ENCODE data around the gene EDEM3. TPM values are rescaled to one million over a fixed set of nuclear protein-coding genes. Genes with fewer than 3 reads are reported as not detected.

The EDEM3 gene
- total and polyA plus RNA-seq, 9 of the 15 experiments (the other 6 are each of a cell fraction or from before 2014, with no cell fraction given): 15.8 to 46.6 (median 28.0) TPM

GRCh38 chr1:184745929-184746638 lies 8.6 kb downstream of the EDEM3 start (continued):
- peak; percentile 73 for TF ChIP-seq MEIS2 (IDR thresholded peaks at IDR 0.05; ENCODE audit: partially characterized antibody)
- no peak for TF ChIP-seq RBM25 (IDR thresholded peaks at IDR 0.05; ENCODE audit: low read depth, low read length, severe bottlenecking)
- TF ChIP-seq TCF7 (IDR thresholded peaks at IDR 0.05; ENCODE audit: borderline replicate concordance): no peak
- TF ChIP-seq DDX20 (tag; IDR thresholded peaks at IDR 0.05; ENCODE audit: low read depth): peak; percentile 15; the same call in 1 of the 2 replicates
- no peak for TF ChIP-seq KDM4B (IDR thresholded peaks at IDR 0.05; ENCODE audit: borderline replicate concordance in 2 of 2, low read depth in 1 of 2)
- no peak for TF ChIP-seq ZNF263 (CRISPR knock-in tag; IDR thresholded peaks at IDR 0.05; ENCODE audit: borderline replicate concordance)
- TF ChIP-seq, protein P1, sequence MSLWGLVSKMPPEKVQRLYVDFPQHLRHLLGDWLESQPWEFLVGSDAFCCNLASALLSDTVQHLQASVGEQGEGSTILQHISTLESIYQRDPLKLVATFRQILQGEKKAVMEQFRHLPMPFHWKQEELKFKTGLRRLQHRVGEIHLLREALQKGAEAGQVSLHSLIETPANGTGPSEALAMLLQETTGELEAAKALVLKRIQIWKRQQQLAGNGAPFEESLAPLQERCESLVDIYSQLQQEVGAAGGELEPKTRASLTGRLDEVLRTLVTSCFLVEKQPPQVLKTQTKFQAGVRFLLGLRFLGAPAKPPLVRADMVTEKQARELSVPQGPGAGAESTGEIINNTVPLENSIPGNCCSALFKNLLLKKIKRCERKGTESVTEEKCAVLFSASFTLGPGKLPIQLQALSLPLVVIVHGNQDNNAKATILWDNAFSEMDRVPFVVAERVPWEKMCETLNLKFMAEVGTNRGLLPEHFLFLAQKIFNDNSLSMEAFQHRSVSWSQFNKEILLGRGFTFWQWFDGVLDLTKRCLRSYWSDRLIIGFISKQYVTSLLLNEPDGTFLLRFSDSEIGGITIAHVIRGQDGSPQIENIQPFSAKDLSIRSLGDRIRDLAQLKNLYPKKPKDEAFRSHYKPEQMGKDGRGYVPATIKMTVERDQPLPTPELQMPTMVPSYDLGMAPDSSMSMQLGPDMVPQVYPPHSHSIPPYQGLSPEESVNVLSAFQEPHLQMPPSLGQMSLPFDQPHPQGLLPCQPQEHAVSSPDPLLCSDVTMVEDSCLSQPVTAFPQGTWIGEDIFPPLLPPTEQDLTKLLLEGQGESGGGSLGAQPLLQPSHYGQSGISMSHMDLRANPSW (CRISPR knock-in tag; IDR thresholded peaks at IDR 0.05): no peak
- no peak for TF ChIP-seq ZNF75A (CRISPR knock-in tag; IDR thresholded peaks at IDR 0.05)
- TF ChIP-seq, protein P2, sequence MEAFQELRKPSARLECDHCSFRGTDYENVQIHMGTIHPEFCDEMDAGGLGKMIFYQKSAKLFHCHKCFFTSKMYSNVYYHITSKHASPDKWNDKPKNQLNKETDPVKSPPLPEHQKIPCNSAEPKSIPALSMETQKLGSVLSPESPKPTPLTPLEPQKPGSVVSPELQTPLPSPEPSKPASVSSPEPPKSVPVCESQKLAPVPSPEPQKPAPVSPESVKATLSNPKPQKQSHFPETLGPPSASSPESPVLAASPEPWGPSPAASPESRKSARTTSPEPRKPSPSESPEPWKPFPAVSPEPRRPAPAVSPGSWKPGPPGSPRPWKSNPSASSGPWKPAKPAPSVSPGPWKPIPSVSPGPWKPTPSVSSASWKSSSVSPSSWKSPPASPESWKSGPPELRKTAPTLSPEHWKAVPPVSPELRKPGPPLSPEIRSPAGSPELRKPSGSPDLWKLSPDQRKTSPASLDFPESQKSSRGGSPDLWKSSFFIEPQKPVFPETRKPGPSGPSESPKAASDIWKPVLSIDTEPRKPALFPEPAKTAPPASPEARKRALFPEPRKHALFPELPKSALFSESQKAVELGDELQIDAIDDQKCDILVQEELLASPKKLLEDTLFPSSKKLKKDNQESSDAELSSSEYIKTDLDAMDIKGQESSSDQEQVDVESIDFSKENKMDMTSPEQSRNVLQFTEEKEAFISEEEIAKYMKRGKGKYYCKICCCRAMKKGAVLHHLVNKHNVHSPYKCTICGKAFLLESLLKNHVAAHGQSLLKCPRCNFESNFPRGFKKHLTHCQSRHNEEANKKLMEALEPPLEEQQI (IDR thresholded peaks at IDR 0.05): no peak; the same call in 1 of the 2 replicates
- TF ChIP-seq ARNT (IDR thresholded peaks at IDR 0.05): no peak
- TF ChIP-seq E2F3 (CRISPR knock-in tag; IDR thresholded peaks at IDR 0.05): no peak
- TF ChIP-seq ZNF830 (CRISPR knock-in tag; IDR thresholded peaks at IDR 0.05): no peak
- TF ChIP-seq, protein P3, sequence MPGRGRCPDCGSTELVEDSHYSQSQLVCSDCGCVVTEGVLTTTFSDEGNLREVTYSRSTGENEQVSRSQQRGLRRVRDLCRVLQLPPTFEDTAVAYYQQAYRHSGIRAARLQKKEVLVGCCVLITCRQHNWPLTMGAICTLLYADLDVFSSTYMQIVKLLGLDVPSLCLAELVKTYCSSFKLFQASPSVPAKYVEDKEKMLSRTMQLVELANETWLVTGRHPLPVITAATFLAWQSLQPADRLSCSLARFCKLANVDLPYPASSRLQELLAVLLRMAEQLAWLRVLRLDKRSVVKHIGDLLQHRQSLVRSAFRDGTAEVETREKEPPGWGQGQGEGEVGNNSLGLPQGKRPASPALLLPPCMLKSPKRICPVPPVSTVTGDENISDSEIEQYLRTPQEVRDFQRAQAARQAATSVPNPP (IDR thresholded peaks at IDR 0.05; ENCODE audit: borderline replicate concordance, insufficient read depth, insufficient read length): no peak
- TF ChIP-seq MTF1 (CRISPR knock-in tag; IDR thresholded peaks at IDR 0.05; ENCODE audit: borderline replicate concordance): no peak
- no peak for TF ChIP-seq ELF1 (tag; IDR thresholded peaks at IDR 0.05)
- TF ChIP-seq ZNF175 (CRISPR knock-in tag; IDR thresholded peaks at IDR 0.05; ENCODE audit: low read depth): no peak
- TF ChIP-seq SPI1 (IDR thresholded peaks at IDR 0.05; ENCODE audit: borderline replicate concordance, low read depth, low read length): no peak
- TF ChIP-seq, protein P4, sequence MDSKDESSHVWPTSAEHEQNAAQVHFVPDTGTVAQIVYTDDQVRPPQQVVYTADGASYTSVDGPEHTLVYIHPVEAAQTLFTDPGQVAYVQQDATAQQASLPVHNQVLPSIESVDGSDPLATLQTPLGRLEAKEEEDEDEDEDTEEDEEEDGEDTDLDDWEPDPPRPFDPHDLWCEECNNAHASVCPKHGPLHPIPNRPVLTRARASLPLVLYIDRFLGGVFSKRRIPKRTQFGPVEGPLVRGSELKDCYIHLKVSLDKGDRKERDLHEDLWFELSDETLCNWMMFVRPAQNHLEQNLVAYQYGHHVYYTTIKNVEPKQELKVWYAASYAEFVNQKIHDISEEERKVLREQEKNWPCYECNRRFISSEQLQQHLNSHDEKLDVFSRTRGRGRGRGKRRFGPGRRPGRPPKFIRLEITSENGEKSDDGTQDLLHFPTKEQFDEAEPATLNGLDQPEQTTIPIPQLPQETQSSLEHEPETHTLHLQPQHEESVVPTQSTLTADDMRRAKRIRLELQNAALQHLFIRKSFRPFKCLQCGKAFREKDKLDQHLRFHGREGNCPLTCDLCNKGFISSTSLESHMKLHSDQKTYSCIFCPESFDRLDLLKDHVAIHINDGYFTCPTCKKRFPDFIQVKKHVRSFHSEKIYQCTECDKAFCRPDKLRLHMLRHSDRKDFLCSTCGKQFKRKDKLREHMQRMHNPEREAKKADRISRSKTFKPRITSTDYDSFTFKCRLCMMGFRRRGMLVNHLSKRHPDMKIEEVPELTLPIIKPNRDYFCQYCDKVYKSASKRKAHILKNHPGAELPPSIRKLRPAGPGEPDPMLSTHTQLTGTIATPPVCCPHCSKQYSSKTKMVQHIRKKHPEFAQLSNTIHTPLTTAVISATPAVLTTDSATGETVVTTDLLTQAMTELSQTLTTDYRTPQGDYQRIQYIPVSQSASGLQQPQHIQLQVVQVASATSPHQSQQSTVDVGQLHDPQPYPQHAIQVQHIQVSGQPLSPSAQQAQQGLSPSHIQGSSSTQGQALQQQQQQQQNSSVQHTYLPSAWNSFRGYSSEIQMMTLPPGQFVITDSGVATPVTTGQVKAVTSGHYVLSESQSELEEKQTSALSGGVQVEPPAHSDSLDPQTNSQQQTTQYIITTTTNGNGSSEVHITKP (IDR thresholded peaks at IDR 0.05; ENCODE audit: partially characterized antibody): no peak

Measured in K562 (cell line).